ENCODE results near the gene MUS81. TPM values are rescaled to one million over a fixed set of nuclear protein-coding genes. Genes with fewer than 3 reads are reported as not detected.
A peak's percentile ranks its signal among the peaks of the same experiment; 100 is the strongest.

MUS81 gene
- total and polyA plus RNA-seq, 2 of the 4 experiments (the other 2 are of a cell fraction), result 23.7 to 47.9 TPM

DNA sequence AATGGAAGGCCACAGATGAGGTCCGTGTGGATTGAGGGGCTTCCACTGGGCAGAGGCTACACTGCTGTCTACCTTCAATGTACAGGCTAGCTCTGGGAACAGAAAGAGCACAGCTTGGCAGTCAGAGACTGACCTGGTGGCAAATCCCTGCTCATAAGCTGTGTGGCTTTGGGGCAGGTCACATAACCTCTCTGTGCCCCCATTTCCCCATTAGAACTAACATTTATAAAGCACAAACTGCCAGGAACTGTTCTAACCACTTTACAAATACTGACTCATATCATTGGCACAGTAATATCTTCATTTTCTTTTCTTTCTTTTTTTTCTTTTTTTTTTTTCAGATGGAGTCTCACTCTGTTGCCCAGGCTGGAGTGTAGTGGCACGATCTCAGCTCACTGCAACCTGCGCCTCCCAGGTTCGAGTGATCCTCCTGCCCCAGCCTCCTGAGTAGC is 36.8 kb downstream of the MUS81 start:
- Histone ChIP-seq H3K9me3 (ENCODE audit: control insufficient read depth, insufficient read depth, low read length) (no peaks in the 10 kb centered on the region), H2AFZ (replicated peaks; ENCODE audit: low read length, poor library complexity) (peak overlapping the region; percentile 59), H2BK15ac (ENCODE audit: low read depth, low read length) (no peak overlapping the region), H3K4me1 (ENCODE audit: control insufficient read depth, insufficient read depth, low read length) (peaks cover 38% of the 10 kb centered on the region), H3K4ac (ENCODE audit: low read depth, low read length) (peak overlapping the region; percentile 93), H4K5ac (ENCODE audit: low read depth, low read length) (peak overlapping the region; percentile 14), H3K56ac (ENCODE audit: extremely low read depth, insufficient read depth, low read length) (peak overlapping the region; percentile 62; the same call in 1 of the 2 replicates), H2BK120ac (ENCODE audit: low read depth, low read length) (peak overlapping the region; percentile 58), H3K18ac (ENCODE audit: low read depth, low read length) (peak overlapping the region; percentile 8; the same call in 1 of the 2 replicates), H3K79me1 (ENCODE audit: low read depth in 1 of 2, low read length in 2 of 2) (peaks cover 10 to 30% of the 10 kb centered on the region in 2 experiments), H3K23ac (ENCODE audit: low read depth, low read length) (peak overlapping the region; percentile 99), H2BK20ac (ENCODE audit: low read depth, low read length) (peak overlapping the region; percentile 12; the same call in 1 of the 2 replicates), H3K14ac (replicated peaks; ENCODE audit: low read depth, low read length) (peak overlapping the region; percentile 97), H2AK9ac (replicated peaks; ENCODE audit: low read depth, low read length, poor library complexity) (peak overlapping the region; percentile 92), H3K4me2 (ENCODE audit: low read depth, low read length) (peak overlapping the region; percentile 90), H3K9ac (ENCODE audit: low read depth, low read length) (peak overlapping the region; percentile 54; the same call in 1 of the 2 replicates), H2BK5ac (ENCODE audit: low read depth, low read length, poor library complexity, severe bottlenecking) (peak overlapping the region; percentile 98), H3K36me3 (ENCODE audit: control insufficient read depth, insufficient read depth, low read length) (peaks cover 40% of the 10 kb centered on the region), H4K91ac (ENCODE audit: insufficient read depth, low read depth, low read length) (peak overlapping the region; percentile 17), H3K9me1 (ENCODE audit: insufficient read depth, low read length) (peaks cover 9% of the 10 kb centered on the region; the same call in 1 of the 2 replicates), H3K4me3 (ENCODE audit: insufficient read depth, low read depth, low read length) (peak overlapping the region; percentile 98; the same call in 1 of the 2 replicates), H2AK5ac (ENCODE audit: low read depth, low read length) (peak overlapping the region; percentile 16), H4K8ac (ENCODE audit: low read depth in 2 of 2, low read length in 2 of 2) (peak overlapping the region; percentile 84 to 93; a peak in 3 of 4 replicates), H3K27me3 (ENCODE audit: control insufficient read depth, insufficient read depth, low read length) (no peaks in the 10 kb centered on the region), H3K27ac (ENCODE audit: insufficient read depth, low read length) (peak overlapping the region; percentile 86), H4K20me1 (ENCODE audit: insufficient read depth, low read length) (peaks cover 76% of the 10 kb centered on the region)
- TF ChIP-seq RCOR1 (IDR thresholded peaks at IDR 0.05; ENCODE audit: insufficient replicate concordance, low read length), result no peak
- TF ChIP-seq, protein P1, sequence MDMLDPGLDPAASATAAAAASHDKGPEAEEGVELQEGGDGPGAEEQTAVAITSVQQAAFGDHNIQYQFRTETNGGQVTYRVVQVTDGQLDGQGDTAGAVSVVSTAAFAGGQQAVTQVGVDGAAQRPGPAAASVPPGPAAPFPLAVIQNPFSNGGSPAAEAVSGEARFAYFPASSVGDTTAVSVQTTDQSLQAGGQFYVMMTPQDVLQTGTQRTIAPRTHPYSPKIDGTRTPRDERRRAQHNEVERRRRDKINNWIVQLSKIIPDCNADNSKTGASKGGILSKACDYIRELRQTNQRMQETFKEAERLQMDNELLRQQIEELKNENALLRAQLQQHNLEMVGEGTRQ (IDR thresholded peaks at IDR 0.05; ENCODE audit: low read depth, low read length), result no peak
- no peak for TF ChIP-seq CHD1 (IDR thresholded peaks at IDR 0.05; ENCODE audit: low read depth, low read length)
- TF ChIP-seq ELK1 (IDR thresholded peaks at IDR 0.05; ENCODE audit: borderline replicate concordance, low read depth, low read length), result no peak
- TF ChIP-seq NFE2L2 (IDR thresholded peaks at IDR 0.05; ENCODE audit: low read depth, low read length), result no peak
- no peak for TF ChIP-seq BHLHE40 (IDR thresholded peaks at IDR 0.05; ENCODE audit: low read depth, low read length)
- TF ChIP-seq MAZ (IDR thresholded peaks at IDR 0.05; ENCODE audit: borderline replicate concordance, low read depth, low read length), result no peak
- TF ChIP-seq SMC3 (IDR thresholded peaks at IDR 0.05; ENCODE audit: low read depth, low read length), result no peak
- TF ChIP-seq CTCF (conservative IDR thresholded peaks at IDR 0.05; ENCODE audit: low read depth, low read length), result no peak
- ChIA-PET POLR2A (ENCODE audit: unreplicated experiment) (interaction anchor here (0.6 kb wide), 4 partner anchors 9 to 290 kb away, joined by 3 to 10 read pairs (median 4); partner anchors contain the start of gene FIBP), CTCF (no interaction called here)
- intact Hi-C loops (cut with micrococcal nuclease) (no loop called here), dilution Hi-C loops (cut with HindIII; ENCODE audit: low sequenced_read_pairs, unreplicated experiment) (no loop called here), in situ Hi-C loops (cut with MboI; ENCODE audit: low sequenced_read_pairs) (no loop called here)
- no CpG with 5 or more reads among the region's 4 CpGs for WGBS, 2 experiments (ENCODE audit: extremely low coverage in 2 of 2, insufficient read length in 1 of 2)
- ATAC-seq (ENCODE audit: low read depth) (no peak), DNase-seq (no peak)
- BruUV-seq (replicated peaks), result no TSS peak

Data from IMR-90 (cell line).